Measurements from ENCODE around the gene SLC5A5. TPM values are rescaled to one million over a fixed set of nuclear protein-coding genes. Genes with fewer than 3 reads are reported as not detected.

The SLC5A5 gene
- total RNA-seq, 1 donor from 2014 or later = 1.5 TPM

DNA sequence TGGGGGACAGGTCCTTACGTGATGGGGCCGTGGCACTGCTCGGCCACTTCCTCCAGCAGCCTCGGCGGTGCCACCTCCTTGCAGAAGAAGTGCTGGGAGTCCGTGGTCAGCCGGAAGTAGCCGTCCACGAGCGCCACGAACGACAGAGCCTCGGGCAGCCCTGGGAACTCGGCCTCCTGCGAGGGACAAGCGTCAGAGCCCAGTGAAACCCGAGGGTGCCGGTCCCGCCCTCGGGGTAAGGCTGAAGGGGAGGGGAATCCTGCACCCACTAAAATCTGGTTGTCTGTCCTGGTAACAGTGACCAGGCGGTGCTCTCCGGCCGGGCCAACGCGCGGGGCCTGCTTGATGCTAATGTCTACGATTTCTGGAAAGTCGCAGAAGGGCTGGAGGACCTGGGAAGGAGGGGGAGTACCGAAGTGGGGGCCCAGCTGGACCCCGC, 30.4 kb upstream of the SLC5A5 start:
- Mint-ChIP-seq H3K36me3 (ENCODE audit: low read depth) (peaks cover 87% of the 10 kb centered on the region), H3K4me3 (no peak overlapping the region), H3K4me1 (peaks cover 29% of the 10 kb centered on the region), H3K27me3 (no peaks in the 10 kb centered on the region), H3K9me3 (no peaks in the 10 kb centered on the region), H3K27ac (no peak overlapping the region)
- intact Hi-C loops (cut with micrococcal nuclease) = no loop called here
- no peak for DNase-seq

DNA sequence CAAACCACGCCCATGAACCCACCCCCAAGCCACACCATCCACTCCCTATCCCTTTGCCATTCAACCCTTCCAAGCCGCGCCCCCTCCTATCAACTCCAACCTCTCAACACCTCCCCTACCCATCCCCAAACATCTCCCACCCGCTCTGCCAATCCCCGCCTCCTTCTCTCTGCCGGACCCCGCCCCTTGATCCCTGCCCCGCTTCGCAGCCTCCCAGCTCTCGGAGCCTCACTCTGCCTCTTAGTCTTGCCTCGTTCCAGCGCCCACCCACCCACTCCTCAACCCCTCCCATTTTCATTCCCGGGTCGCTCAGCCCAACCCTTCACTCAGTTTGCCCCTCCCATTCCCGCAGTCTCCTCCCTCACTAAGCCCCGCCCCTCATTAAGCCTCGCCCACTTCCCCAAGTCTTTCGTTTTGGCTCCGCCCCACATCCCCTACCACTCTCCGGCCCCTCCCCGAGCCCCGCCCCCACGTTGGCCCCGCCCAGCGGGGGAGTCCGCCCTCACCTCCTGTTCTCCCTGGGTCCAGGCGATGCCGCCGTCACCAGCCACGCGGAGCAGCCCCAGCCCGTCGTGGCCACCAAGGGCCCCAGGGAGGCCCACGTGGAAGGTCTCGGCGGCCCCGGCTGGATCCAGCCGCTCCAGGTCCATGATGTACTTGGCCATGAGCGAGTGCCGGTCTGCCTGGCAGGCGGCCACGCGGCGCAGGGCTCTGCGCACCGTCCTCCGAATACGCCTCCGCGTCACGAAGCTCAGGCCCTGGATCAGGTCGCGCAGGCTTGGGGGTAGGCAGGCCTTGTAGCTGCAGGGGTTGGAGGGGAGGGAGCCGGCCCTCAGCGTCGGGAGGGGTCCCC, 29.7 kb upstream of the SLC5A5 start:
- no peaks in the 10 kb centered on the region for H3K9me3 Mint-ChIP-seq

DNA sequence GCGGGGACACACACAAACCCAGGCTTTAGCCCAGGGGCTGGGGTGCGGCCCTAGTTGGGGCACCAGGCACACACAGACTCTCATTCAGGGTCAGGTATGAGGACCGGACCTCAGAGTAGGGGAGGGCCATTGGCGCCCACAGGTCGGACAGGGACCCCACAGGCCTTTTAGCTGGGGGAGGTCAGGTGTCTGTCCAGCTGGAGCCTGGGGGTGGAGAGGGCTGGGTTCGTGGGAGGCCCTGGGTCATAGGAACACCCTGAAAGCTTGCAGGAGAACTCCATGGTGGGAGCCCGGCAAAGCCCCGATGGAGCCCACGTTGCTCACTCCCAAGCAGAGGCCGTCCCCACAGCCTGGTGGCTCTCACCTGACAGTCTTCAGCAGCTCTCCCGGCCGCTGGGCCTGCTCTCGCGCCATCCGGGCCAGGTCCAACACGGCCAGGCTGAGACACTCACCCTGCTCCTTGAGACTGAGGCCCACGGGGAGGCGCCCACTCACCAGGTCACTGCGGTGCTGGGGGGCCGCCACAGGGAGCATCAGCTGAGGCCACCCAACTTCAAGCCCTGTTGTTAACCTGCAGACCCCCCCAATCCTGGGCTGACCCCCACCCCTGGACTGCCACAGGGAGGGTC, 29.0 kb upstream of the SLC5A5 start:
- H3K4me1 Mint-ChIP-seq = peaks cover 27% of the 10 kb centered on the region
- no peak overlapping the region for H3K4me3 Mint-ChIP-seq
- H3K9me3 Mint-ChIP-seq = no peaks in the 10 kb centered on the region
- peaks cover under 1% of the 10 kb centered on the region for H3K27me3 Mint-ChIP-seq
- H3K36me3 Mint-ChIP-seq (ENCODE audit: low read depth) = peaks cover 80% of the 10 kb centered on the region
- no peak overlapping the region for H3K27ac Mint-ChIP-seq
- no peak for DNase-seq
- intact Hi-C loops (cut with micrococcal nuclease) = no loop called here

More for the DNA sequence above, 29.7 kb upstream of the SLC5A5 start:
- peaks cover 83% of the 10 kb centered on the region for H3K36me3 Mint-ChIP-seq (ENCODE audit: low read depth)
- H3K4me1 Mint-ChIP-seq = peaks cover 26% of the 10 kb centered on the region
- intact Hi-C loops (cut with micrococcal nuclease) = no loop called here
- no peak overlapping the region for H3K4me3 Mint-ChIP-seq
- DNase-seq = peak; percentile 87
- no peaks in the 10 kb centered on the region for H3K27me3 Mint-ChIP-seq
- no peak overlapping the region for H3K27ac Mint-ChIP-seq

DNA sequence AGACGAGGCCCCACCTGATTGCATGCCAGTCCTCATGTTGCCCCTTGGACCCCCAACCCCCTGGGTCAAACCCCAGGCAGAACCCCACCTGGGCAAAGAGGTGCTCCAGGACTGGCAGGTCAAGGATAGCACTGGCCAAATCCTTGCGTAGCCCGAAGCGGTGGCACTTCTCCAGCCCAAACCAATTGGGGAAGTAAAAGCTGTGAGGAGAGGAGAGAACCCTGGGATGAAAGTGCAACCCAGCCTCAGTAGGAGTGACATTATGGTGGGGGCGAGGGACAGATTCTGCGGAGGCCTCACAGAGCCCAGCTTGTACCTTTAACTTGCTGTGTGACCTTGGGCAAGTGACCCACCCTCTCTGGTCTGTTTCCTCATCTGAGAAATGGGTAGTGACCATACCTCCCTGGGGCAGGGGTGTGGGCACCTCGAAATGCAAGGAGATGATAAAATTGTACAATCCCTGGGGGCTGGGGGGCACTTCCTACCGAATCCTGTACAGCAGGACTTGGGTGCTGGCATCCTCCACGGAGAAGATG, 28.4 kb upstream of the SLC5A5 start:
- Mint-ChIP-seq H3K4me1 (peaks cover 30% of the 10 kb centered on the region), H3K4me3 (peak overlapping the region; percentile 94), H3K27me3 (peaks cover 1% of the 10 kb centered on the region), H3K9me3 (no peaks in the 10 kb centered on the region), H3K36me3 (ENCODE audit: low read depth) (peaks cover 74% of the 10 kb centered on the region), H3K27ac (peak overlapping the region; percentile 1)
- intact Hi-C loops (cut with micrococcal nuclease) = no loop called here
- no peak for DNase-seq

DNA sequence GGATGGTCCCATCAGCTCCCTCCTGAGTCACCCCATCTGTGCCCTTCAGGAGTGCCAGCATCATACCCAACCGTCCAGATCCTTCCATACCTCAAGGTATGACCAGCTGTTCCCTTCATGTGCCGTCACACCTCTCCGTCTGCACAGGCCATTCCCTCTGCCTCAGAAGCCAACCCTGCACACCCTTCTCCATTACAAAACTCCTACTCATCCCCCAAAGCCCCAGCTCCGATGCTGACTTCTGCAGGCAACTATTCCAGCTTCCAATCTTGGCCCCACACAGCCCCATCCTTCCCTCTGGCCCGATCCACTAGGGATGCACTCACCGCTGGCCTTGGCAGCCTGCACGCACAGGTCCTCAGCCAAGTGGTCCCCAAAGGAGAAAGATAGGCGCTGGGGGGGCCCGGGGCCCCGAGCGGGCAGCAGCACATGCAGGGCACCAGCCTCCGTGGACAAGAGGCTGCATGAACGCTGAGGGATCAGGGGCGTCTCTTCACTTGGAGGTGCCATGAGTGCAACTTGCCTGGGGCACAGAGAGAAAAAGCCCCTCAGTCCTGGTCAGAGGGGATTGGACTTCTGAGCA, 27.7 kb upstream of the SLC5A5 start:
- Mint-ChIP-seq H3K36me3 (ENCODE audit: low read depth) (peaks cover 69% of the 10 kb centered on the region), H3K9me3 (no peaks in the 10 kb centered on the region), H3K27ac (peak overlapping the region; percentile 1), H3K27me3 (peaks cover 1% of the 10 kb centered on the region), H3K4me1 (peaks cover 36% of the 10 kb centered on the region), H3K4me3 (peak overlapping the region; percentile 94)
- DNase-seq = no peak
- intact Hi-C loops (cut with micrococcal nuclease) = no loop called here

DNA sequence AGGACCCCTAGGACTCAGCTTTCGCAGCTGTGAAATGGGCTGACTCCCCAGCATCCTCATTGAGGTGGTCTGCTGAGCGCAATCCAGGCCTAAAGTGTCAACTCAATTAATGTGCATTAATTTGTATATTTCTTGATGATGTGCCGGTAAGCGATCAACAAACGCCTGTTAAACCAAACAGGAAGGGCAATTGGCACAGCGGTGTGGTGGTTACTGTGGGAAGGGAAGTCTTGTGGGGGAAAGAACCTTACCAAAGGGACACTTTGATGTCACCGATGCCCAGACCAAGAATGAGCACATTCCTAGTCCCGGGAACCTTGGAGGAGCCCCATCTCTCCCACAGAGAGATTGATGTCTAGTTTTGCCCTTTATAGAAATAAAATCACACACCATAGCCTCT, 25.6 kb upstream of the SLC5A5 start:
- Mint-ChIP-seq H3K27ac (peak overlapping the region; percentile 73), H3K27me3 (peaks cover 1% of the 10 kb centered on the region), H3K36me3 (ENCODE audit: low read depth) (peaks cover 54% of the 10 kb centered on the region), H3K4me1 (peaks cover 52% of the 10 kb centered on the region), H3K9me3 (no peaks in the 10 kb centered on the region), H3K4me3 (peak overlapping the region; percentile 94)
- intact Hi-C loops (cut with micrococcal nuclease) = loop anchor here (5.0 kb wide), 1 partner anchor 241 kb away; the partner anchor contains the start of gene IL12RB1
- DNase-seq = peak; percentile 84

DNA sequence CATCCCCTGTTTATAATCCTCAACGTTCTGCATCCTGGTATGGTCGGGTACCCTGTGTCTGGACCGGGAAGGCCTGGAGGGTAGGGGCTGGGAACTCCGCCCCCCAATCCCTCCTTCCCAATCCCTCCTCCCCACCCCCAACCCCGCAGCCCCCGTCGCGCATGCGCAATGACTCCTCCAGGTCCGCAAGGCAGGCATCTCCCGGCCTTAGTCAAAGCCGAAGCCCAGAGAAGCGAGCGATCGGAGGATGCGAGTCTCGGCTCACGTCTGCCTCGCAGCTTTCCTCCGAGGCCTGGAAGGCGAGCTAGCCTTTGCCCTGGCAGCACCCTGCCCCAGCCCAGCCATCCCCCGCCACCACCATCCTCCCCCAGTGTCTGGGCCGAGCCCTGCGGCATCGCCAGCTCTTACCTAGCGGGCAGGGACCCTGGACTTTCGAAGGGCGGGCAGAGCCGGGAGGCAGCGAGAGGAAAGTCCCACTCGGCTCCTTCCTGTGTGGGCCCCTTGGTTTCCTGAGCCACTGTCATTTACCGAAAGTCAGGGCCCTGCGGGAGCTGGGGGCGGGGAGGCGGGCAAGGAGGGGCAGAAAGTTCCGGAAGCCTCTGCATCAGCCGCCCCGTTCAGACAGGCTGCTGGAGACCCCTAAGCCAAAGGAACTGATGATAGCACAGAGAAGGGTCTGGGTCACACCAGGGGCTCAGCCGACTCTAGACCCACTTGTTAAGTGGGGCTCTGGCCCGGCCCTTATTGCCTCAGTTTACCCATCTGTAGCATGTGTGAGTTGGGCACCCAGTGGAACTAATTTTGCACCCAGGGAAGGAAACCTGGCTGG, 24.0 kb upstream of the SLC5A5 start, which contains the start of gene JAK3:
Gene JAK3 (minus strand): TSS at position 445 of the 829 bp plus-strand sequence. CDS start 3,565 bp downstream, outside the sequence.
- Mint-ChIP-seq H3K36me3 (ENCODE audit: low read depth) (peaks cover 41% of the 10 kb centered on the region), H3K27ac (peak within 1 kb of the TSS; percentile 94), H3K4me1 (peaks cover 59% of the 10 kb centered on the region), H3K27me3 (peaks cover 1% of the 10 kb centered on the region), H3K9me3 (no peaks in the 10 kb centered on the region), H3K4me3 (peak within 1 kb of the TSS; percentile 94)
- intact Hi-C loops (cut with micrococcal nuclease) = loop anchor here (1.0 to 5.0 kb wide), 2 partner anchors 12 to 240 kb away; partner anchors contain the start of genes IL12RB1 and RPL18A
- peak; percentile 97 for DNase-seq

DNA sequence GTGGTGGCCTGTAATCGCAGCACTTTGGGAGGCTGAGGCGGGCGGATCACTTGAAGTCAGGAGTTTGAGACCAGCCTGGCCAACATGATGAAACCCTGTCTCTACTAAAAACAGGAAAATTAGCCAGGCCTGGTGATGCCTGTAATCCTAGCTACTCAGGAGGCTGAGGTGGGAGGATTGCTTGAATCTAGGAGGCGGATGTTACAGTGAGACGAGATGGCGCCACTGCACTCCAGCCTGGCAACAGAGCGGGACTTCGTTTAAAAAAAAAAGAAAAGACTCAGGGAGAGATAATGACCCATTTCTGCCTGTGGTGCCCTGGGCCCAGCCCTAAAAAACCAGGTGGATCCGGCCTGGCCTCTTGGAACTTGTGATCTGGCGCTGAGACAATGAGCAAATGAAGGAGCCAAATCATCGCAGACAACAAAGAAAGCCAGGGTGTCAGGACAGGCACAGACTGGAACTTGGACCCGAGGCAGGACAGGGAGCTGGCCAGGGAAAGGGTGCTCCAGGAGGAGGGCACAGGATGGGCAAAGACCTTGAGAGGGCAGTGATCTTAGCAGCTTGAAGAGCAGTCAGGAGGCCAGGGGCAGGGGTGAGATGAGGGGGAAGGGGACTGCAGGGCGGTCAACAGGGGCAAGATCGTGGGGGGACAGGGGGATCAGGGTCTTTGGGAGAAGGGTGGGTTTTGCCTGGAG, 23.0 kb upstream of the SLC5A5 start:
- peak overlapping the region; percentile 94 for H3K27ac Mint-ChIP-seq
- H3K4me3 Mint-ChIP-seq = peak overlapping the region; percentile 94
- DNase-seq = peak; percentile 71
- intact Hi-C loops (cut with micrococcal nuclease) = loop anchor here (5.0 kb wide), 1 partner anchor 239 kb away; the partner anchor contains the start of gene IL12RB1
- H3K27me3 Mint-ChIP-seq = peaks cover 1% of the 10 kb centered on the region
- H3K4me1 Mint-ChIP-seq = peaks cover 56% of the 10 kb centered on the region
- no peaks in the 10 kb centered on the region for H3K9me3 Mint-ChIP-seq
- H3K36me3 Mint-ChIP-seq (ENCODE audit: low read depth) = peaks cover 32% of the 10 kb centered on the region

DNA sequence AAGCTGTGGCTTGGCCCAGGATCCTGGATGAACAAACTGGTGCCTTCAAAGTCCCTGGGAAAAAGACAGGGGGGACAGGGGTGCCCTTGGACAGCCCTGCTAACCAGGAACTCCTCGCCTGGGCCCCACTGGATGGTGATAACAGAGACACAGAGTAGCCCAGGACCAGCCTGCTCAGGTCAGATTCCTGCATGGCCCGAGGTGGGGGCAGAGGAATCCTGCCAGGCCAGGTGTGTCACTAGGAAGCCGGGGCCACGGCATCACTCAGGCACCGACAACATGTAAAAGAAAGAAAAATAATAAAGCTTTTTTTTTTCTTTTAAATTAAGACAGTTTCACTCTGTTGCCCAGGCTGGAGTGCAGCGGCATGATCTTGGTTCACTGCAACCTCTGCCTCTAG, 17.7 kb upstream of the SLC5A5 start:
- Mint-ChIP-seq H3K27me3 (no peaks in the 10 kb centered on the region), H3K4me1 (peaks cover 30% of the 10 kb centered on the region), H3K9me3 (no peaks in the 10 kb centered on the region), H3K27ac (no peak overlapping the region), H3K4me3 (no peak overlapping the region), H3K36me3 (ENCODE audit: low read depth) (peaks cover 2% of the 10 kb centered on the region)
- no peak for DNase-seq
- intact Hi-C loops (cut with micrococcal nuclease) = loop anchor here (2.0 to 10.0 kb wide), 2 partner anchors 401 to 439 kb away; no protein-coding TSS in a partner anchor

DNA sequence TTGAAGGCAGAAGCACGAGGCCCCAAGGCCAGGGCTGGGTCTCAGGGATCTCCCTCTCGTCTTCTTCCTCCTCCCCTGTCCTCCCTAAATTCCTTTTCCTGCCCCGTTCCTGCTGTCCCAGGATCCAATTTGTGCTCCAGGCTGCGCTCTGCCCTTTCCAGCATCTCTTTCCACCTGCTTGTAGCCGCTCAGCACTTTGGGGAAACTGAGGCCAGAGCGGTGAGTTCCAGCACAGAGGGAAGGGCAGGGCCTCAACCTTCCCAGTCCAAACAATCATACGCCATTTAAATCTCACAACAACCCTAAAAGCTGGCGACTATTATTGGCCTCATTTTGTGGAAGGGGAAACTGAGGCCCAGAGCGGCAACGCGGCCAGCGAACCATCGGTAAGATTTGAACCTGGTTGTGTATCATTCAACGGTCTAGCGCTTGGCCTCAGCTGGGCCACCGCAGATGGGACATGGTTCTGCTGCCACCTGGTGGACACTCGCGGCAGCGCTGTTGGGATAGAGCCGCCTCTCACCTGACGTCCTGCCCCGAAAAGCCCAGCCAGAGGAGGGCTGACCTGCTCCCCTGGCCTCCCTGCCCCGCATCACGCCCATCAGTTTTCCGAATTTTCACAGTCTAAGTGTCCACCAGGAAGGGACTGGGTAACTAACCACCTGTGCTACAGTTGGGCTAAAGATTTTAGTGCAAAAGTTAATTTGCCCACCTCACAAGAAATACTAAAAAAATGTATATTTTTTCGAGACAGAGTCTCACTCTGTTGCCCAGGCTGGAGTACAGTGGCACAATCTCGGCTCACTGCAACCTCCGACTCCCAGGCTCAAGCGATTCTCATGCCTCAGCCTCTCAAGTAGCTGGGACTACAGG, 16.2 kb upstream of the SLC5A5 start:
- peak overlapping the region; percentile 52 for H3K27ac Mint-ChIP-seq
- no peaks in the 10 kb centered on the region for H3K27me3 Mint-ChIP-seq
- H3K4me3 Mint-ChIP-seq = no peak overlapping the region
- H3K4me1 Mint-ChIP-seq = peaks cover 24% of the 10 kb centered on the region
- DNase-seq = peak; percentile 98
- intact Hi-C loops (cut with micrococcal nuclease) = loop anchor here (1.0 to 10.0 kb wide), 5 partner anchors 73 to 441 kb away; no protein-coding TSS in a partner anchor
- no peaks in the 10 kb centered on the region for H3K9me3 Mint-ChIP-seq
- H3K36me3 Mint-ChIP-seq (ENCODE audit: low read depth) = peaks cover 12% of the 10 kb centered on the region

DNA sequence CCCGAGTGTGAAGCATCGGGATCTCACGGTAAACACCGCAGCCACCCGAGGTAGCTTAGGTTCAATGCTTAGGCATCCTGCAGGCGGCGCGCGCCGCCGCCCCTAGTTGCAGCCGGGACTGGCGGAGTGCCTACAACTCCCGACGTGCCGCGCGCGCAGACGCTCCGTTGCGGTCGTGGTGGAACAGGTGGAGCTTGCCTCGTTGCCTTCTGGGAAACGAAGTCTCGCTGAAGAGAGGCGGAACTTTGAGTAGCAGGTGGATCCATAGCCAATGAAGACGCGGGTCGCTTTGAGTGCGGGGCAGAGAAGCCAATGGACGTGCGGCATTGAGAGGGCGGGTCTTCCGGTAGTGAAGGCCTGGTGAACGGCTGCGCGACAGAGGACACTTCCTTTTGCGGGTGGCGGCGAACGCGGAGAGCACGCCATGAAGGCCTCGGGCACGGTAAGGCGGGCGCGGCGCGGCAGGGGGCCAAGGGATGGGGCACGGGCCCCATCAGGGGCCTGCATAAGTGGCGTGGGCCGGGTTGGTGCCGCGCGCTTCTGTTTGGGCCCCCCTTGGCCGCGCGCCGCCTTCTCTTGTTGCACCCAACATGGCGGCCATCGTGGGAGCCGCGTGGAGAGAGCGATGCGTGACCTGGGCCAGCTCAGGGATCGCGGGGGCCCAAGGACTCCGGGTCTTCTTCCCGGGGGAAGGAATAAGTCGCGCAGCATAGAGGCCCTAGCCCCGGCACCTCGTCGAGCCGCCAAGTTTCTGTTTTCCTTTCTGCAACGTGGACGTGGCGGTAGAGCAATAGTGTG, 12.0 kb upstream of the SLC5A5 start, which contains the start of gene RPL18A:
Gene RPL18A (plus strand): TSS at position 378 of the 798 bp plus-strand sequence. CDS start 47 bp downstream, at position 425.
- Mint-ChIP-seq H3K4me1 (peaks cover 29% of the 10 kb centered on the region), H3K27me3 (no peaks in the 10 kb centered on the region), H3K36me3 (ENCODE audit: low read depth) (peaks cover 49% of the 10 kb centered on the region), H3K27ac (peak within 1 kb of the TSS; percentile 98), H3K9me3 (no peaks in the 10 kb centered on the region), H3K4me3 (peak within 1 kb of the TSS; percentile 94)
- peak; percentile 99 for DNase-seq
- intact Hi-C loops (cut with micrococcal nuclease) = loop anchor here (1.0 to 10.0 kb wide), 8 partner anchors 12 to 445 kb away; partner anchors contain the start of gene JAK3

Measured in activated CD4-positive, alpha-beta T cell treated with anti-CD3 and anti-CD28 coated beads, Interleukin-2, amount 10 ng/mL, durations not matched to agents 24 days and 14 days (primary cell).